OCI-LY7 (cell line): ENCODE measurements around the gene OTUD3.

Experiments
- CTCF ChIP-seq: fragments of 200-600 bp; sonication (generic); conservative IDR thresholded peaks from 2 replicates; pipeline ENCODE4 v1.5.1; 2014; ENCODE audit warnings: mild to moderate bottlenecking, antibody characterized with exemption, low read length, moderate library complexity, mixed read lengths
- EZH2phosphoT487 ChIP-seq: fragments of 200-600 bp; sonication (generic); IDR thresholded peaks from 2 replicates; pipeline ENCODE4 v1.6.1; 2018; ENCODE audit warnings: low read depth, borderline replicate concordance, mild to moderate bottlenecking, mixed run types, antibody characterized with exemption, low read length, moderate library complexity, mixed read lengths

GRCh38 chr1:19957779-19958178, 75.6 kb downstream of the OTUD3 start:
- no peak for TF ChIP-seq CTCF
- TF ChIP-seq EZH2phosphoT487, result no peak
